ENCODE results near the gene ELF1. TPM values are rescaled to one million over a fixed set of nuclear protein-coding genes. Genes with fewer than 3 reads are reported as not detected.

The ELF1 gene
- total RNA-seq, 4 donors from 2014 or later = 61.5 to 96.1 (median 74.1) TPM

DNA sequence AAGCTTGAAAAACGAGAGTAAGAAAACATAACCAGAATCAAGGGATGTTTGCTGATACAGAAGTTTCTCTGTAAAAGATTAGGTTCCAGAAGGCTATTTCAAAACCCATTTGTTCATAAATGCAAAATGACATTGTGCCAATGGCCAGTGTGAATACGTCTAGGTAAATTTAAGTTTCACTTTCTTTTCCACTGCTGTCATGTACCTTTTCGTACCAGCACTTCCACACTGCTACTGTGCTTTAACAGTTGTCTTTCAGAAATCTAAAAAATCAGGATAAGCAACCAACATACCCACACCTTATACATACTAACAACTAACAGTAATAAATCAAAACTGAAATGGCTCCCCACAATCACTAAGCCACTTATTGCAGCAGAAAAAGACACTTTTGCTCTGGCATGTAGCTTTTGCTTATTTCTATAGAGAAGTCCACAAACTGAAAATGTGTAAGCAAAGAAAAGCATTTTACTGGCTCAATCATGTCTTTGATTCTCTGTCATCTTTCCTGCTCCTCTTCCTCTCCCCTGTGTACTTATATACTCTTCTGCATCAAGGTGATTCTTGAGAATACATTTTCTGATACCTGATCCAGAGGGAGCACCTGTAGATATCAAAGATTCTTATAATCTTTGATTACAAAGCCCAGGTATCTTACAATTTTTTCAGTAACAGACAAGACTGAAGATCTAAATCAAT, 34.3 kb downstream of the ELF1 start:
- no peaks in the 10 kb centered on the region for H3K36me3 ChIP-seq
- H3K27me3 ChIP-seq = no peaks in the 10 kb centered on the region
- H3K27ac ChIP-seq = peak overlapping the region; percentile 58 to 91
- no peak for DNase-seq
- H3K4me1 ChIP-seq = peaks cover 0 to 4% of the 10 kb centered on the region in 2 donors
- TF ChIP-seq, protein P1, sequence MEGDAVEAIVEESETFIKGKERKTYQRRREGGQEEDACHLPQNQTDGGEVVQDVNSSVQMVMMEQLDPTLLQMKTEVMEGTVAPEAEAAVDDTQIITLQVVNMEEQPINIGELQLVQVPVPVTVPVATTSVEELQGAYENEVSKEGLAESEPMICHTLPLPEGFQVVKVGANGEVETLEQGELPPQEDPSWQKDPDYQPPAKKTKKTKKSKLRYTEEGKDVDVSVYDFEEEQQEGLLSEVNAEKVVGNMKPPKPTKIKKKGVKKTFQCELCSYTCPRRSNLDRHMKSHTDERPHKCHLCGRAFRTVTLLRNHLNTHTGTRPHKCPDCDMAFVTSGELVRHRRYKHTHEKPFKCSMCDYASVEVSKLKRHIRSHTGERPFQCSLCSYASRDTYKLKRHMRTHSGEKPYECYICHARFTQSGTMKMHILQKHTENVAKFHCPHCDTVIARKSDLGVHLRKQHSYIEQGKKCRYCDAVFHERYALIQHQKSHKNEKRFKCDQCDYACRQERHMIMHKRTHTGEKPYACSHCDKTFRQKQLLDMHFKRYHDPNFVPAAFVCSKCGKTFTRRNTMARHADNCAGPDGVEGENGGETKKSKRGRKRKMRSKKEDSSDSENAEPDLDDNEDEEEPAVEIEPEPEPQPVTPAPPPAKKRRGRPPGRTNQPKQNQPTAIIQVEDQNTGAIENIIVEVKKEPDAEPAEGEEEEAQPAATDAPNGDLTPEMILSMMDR (IDR thresholded peaks at IDR 0.05) = no peak
- no peak for TF ChIP-seq POLR2A (IDR thresholded peaks at IDR 0.05)
- intact Hi-C loops (cut with DNase I; ENCODE audit: low total_unique reads) = no loop called here
- H3K4me3 ChIP-seq = peak overlapping the region in 1 of 2 donors; percentile 28
- no peaks in the 10 kb centered on the region for H3K9me3 ChIP-seq

DNA sequence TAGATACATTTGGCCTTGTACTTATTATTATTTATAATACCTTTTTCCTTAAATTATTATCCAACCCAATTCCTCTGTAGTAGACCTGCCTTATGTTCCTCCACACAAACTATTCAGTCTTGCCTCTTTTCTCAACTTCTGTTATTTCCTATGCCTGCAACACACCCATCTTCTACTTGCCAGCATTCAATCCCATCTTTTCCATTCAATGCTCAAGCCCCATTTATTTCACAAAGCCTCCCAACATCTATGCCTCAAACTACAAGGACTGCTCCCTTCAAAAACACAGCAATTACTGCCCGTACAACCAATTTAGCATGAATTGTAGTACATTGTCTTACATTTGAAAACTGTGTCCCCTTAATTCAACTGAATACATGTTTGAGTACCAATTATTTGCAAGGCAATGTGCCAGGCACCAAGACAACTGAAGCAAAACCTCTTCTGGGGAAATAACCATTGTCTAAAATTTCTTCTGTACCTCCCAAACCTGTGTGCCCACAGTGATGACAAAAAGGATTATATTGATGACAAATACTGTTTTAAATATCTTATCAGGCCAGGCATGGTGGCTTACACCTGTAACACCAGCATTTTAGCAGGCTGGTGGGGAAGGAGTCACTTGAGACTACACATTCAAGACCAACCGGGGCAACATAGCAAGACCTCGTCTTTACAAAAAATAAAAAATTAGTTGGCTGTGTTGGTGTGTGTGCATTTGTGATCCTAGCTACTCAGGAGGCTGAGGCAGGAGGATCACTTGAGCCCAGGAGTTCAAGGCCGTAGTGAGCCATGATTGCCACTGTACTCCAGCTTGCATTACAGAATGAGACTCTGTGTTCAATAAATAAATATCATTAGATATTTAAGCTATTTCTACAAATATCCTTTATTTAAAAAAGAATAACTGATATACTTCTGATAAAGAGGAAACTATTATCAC, 35.1 kb downstream of the ELF1 start:
- no peaks in the 10 kb centered on the region for H3K4me1 ChIP-seq

DNA sequence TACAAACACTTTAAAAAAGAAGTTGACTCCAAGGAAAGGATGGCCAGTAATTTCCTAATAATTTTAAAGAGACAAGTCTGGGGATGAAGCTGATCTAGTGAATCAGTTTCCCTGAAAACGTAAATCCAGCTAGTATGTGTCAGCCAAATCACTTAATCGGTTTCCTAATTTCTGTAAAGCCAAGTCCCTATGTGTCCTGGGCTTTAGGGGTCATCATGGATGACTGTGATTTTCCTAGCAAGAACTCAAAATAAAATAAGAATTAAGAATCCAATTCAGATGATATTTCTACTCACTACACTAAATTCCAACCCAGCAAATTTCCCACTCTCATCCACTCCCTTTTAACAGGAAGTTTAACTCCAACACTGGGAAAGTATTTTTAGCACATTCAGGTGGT, 35.9 kb downstream of the ELF1 start:
- Histone ChIP-seq H3K36me3 (no peaks in the 10 kb centered on the region), H3K4me1 (no peaks in the 10 kb centered on the region), H3K4me3 (no peak overlapping the region), H3K27ac (peak overlapping the region; percentile 58 to 91), H3K9me3 (no peaks in the 10 kb centered on the region), H3K27me3 (no peaks in the 10 kb centered on the region)
- TF ChIP-seq POLR2A (IDR thresholded peaks at IDR 0.05) = no peak
- TF ChIP-seq, protein P1 (IDR thresholded peaks at IDR 0.05) = no peak
- intact Hi-C loops (cut with DNase I; ENCODE audit: low total_unique reads) = no loop called here
- no peak for DNase-seq

More for the DNA sequence above, 35.1 kb downstream of the ELF1 start:
- Histone ChIP-seq H3K36me3 (no peaks in the 10 kb centered on the region), H3K9me3 (no peaks in the 10 kb centered on the region), H3K27me3 (no peaks in the 10 kb centered on the region), H3K4me3 (peak overlapping the region in 1 of 2 donors; percentile 28), H3K27ac (peak overlapping the region; percentile 58 to 91)
- intact Hi-C loops (cut with DNase I; ENCODE audit: low total_unique reads) = no loop called here
- TF ChIP-seq, protein P1 (IDR thresholded peaks at IDR 0.05) = no peak
- TF ChIP-seq POLR2A (IDR thresholded peaks at IDR 0.05) = no peak
- DNase-seq = no peak

DNA sequence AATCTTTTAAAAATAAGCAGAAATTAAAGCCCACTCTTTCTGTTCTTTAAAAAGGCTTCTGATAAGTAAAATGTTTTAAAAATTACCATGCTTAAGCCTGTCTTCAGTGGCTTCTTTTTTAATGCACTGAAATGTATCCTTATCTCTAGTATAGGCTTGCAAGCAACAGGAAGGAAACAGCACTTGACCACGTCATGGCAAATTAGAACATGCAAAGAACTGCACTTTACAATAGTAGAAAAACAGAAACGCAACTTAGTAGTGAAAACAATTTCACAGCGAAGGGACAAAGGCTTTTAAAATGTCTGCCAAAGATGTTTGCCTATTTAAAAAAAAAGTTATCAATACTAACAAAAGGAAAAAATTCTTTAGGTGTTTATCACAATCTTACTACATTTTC, 36.3 kb downstream of the ELF1 start:
- Histone ChIP-seq H3K27me3 (no peaks in the 10 kb centered on the region), H3K4me1 (no peaks in the 10 kb centered on the region), H3K9me3 (no peaks in the 10 kb centered on the region), H3K27ac (peak overlapping the region; percentile 58 to 91), H3K4me3 (peak overlapping the region in 1 of 2 donors; percentile 11), H3K36me3 (no peaks in the 10 kb centered on the region)
- TF ChIP-seq, protein P1 (IDR thresholded peaks at IDR 0.05) = no peak
- TF ChIP-seq POLR2A (IDR thresholded peaks at IDR 0.05) = peak; percentile 43 to 88
- DNase-seq = peak in 1 of 2 donors; percentile 43
- intact Hi-C loops (cut with DNase I; ENCODE audit: low total_unique reads) = no loop called here

DNA sequence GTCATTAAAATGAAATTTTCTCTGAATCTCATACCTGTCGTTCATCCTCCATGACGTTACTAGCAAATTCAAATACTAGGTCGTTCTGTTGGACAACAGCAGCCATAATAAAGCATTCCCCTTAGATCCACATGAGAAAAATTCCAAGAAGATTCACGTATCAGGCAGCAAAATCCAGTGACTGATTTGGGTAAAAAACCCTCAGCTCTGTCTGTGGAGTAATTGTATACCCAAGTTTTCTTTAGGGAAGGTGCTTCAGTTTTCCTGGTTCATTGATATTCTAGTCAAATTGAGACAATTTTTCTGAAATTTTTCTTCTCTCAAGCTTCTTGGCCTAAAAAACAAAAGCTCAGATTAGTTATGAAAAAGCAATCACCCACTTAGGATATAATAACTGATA, 37.2 kb downstream of the ELF1 start:
- Histone ChIP-seq H3K9me3 (no peaks in the 10 kb centered on the region), H3K4me1 (no peaks in the 10 kb centered on the region), H3K36me3 (no peaks in the 10 kb centered on the region), H3K4me3 (peak overlapping the region in 1 of 2 donors; percentile 11), H3K27me3 (no peaks in the 10 kb centered on the region), H3K27ac (peak overlapping the region; percentile 58 to 91)
- intact Hi-C loops (cut with DNase I; ENCODE audit: low total_unique reads) = no loop called here
- TF ChIP-seq POLR2A (IDR thresholded peaks at IDR 0.05) = no peak
- TF ChIP-seq, protein P1 (IDR thresholded peaks at IDR 0.05) = no peak
- no peak for DNase-seq

All from uterus (tissue), 4 donors.